ENCODE data around the gene TRIM73. TPM values are rescaled to one million over a fixed set of nuclear protein-coding genes. Genes with fewer than 3 reads are reported as not detected.
"Not testable (repeated sequence)": the region's sequence is repeated elsewhere in the genome, so short reads cannot be mapped to it uniquely, and the experiment has no call there.

The TRIM73 gene
- total and polyA plus RNA-seq, 2 of the 13 experiments (the other 11 are each of a cell fraction or from before 2014, with no cell fraction given), result 1.5 to 5.7 TPM

GRCh38 chr7:75415829-75416373 lies 20.5 kb downstream of the TRIM73 start:
- H3K4me2 ChIP-seq (ENCODE audit: low read depth, low read length); H3K79me2 ChIP-seq (ENCODE audit: insufficient read depth, low read length); ATAC-seq; FAIRE-seq; intact Hi-C loops (cut with micrococcal nuclease; ENCODE audit: unreplicated experiment); H3K4me1 ChIP-seq (ENCODE audit: insufficient read depth, low read length); H3K27me3 ChIP-seq (ENCODE audit: control insufficient read depth in 1 of 2, insufficient read depth in 2 of 2, low read length in 2 of 2); in situ Hi-C loops (cut with HindIII; ENCODE audit: extremely low pct_ligation_motif_present, low pct_unique_long_range_greater_than_20kb); H3K27ac ChIP-seq (ENCODE audit: extremely low read length, insufficient read depth, low read length); H3K9ac ChIP-seq (ENCODE audit: insufficient read depth, low read depth, low read length); H3K9me3 ChIP-seq (ENCODE audit: low read length); POLR2A ChIA-PET; H4K20me1 ChIP-seq (ENCODE audit: insufficient read depth, low read length); DNase-seq (ENCODE audit: low spot score); H3K36me3 ChIP-seq (replicated peaks in 1 of 2; ENCODE audit: control insufficient read depth in 1 of 2, insufficient read depth in 2 of 2, low read length in 2 of 2); BruUV-seq (replicated peaks); H2AFZ ChIP-seq (ENCODE audit: low read length); CTCF ChIA-PET (ENCODE audit: low intra/inter-chr PET ratio, low total read pairs); H3K4me3 ChIP-seq (replicated peaks in 1 of 3; ENCODE audit: insufficient read depth in 1 of 3, low read depth in 2 of 3, low read length in 3 of 3): not testable (repeated sequence)
- WGBS (ENCODE audit: low lambda C conversion rate), result 99% methylated on average over 13 of the region's 27 CpGs

DNA sequence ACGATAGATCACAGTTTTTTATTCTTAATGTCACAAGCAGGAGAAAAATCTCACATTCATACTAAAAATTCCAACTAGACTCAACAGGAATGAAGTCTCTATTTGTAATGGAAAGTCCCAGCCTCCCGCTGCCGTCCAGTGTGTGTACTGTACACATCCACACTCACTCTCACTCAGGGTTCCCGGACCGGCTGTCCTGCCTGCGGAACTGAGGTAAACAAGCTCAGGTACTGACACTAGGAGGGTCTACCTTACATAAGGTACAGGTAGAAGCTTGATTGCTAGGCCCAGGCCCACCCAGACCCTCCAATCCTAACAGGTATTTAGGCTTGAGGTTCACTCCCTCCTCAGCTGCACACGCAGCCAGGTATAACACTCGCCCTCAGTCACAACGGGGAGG lies 21.4 kb downstream of the TRIM73 start:
- H3K36me3 ChIP-seq (replicated peaks in 1 of 2; ENCODE audit: control insufficient read depth in 1 of 2, insufficient read depth in 2 of 2, low read length in 2 of 2); POLR2A ChIA-PET; H3K4me1 ChIP-seq (ENCODE audit: insufficient read depth, low read length); CTCF ChIA-PET (ENCODE audit: low intra/inter-chr PET ratio, low total read pairs); DNase-seq (ENCODE audit: low spot score); H3K27ac ChIP-seq (ENCODE audit: extremely low read length, insufficient read depth, low read length); in situ Hi-C loops (cut with HindIII; ENCODE audit: extremely low pct_ligation_motif_present, low pct_unique_long_range_greater_than_20kb); FAIRE-seq; H3K79me2 ChIP-seq (ENCODE audit: insufficient read depth, low read length); H4K20me1 ChIP-seq (ENCODE audit: insufficient read depth, low read length); BruUV-seq (replicated peaks); H3K9ac ChIP-seq (ENCODE audit: insufficient read depth, low read depth, low read length); H3K9me3 ChIP-seq (ENCODE audit: low read length); ATAC-seq; H2AFZ ChIP-seq (ENCODE audit: low read length); H3K4me3 ChIP-seq (replicated peaks in 1 of 3; ENCODE audit: insufficient read depth in 1 of 3, low read depth in 2 of 3, low read length in 3 of 3); H3K27me3 ChIP-seq (ENCODE audit: control insufficient read depth in 1 of 2, insufficient read depth in 2 of 2, low read length in 2 of 2); H3K4me2 ChIP-seq (ENCODE audit: low read depth, low read length); intact Hi-C loops (cut with micrococcal nuclease; ENCODE audit: unreplicated experiment): not testable (repeated sequence)
- 96% methylated on average over 8 of the region's 9 CpGs for WGBS (ENCODE audit: low lambda C conversion rate)
- TF ChIP-seq POLR2AphosphoS5 (IDR thresholded peaks at IDR 0.05; ENCODE audit: low read depth, low read length), result 0 out of 2 replicates have a peak, but pooled peaks have one; percentile 19
